PC-9 (cell line): ENCODE measurements around the gene GDPD3. TPM values are rescaled to one million over a fixed set of nuclear protein-coding genes. Genes with fewer than 3 reads are reported as not detected.

Experiments
- BruUV-seq: library from RNA; stranded (reverse); fragments of 400-500 nt; replicated peaks from 2 replicates; lab custom pipeline; 2021; lab: Mats Ljungman, UMichigan
- CTCF ChIA-PET: fragments of 300-600 bp; sonication (Branson Sonifier 250); formaldehyde crosslinking; loops from one replicate; lab custom pipeline; 2022; ENCODE audit warnings: antibody characterized with exemption; lab: Charles Lee
- POLR2A ChIA-PET: fragments of 300-600 bp; sonication (Branson Sonifier 250); formaldehyde crosslinking; loops from one replicate; lab custom pipeline; 2022; ENCODE audit warnings: antibody characterized with exemption; ENCODE audit not compliant: unreplicated experiment; lab: Charles Lee
- DNase-seq, 2 experiments: peaks; one replicate each; pipeline versions ENCODE4 v3.0.0 to v3.0.0-alpha.2; 2015 to 2022; ENCODE audit warnings: mixed read lengths in 1 of 2
- H2AFZ ChIP-seq: fragments of 200-600 bp; sonication (generic); 2 replicates; pipeline ENCODE4 v1.8.1; 2017; ENCODE audit warnings: antibody characterized with exemption
- H3F3A ChIP-seq: fragments of 200-600 bp; sonication (generic); 2 replicates; pipeline ENCODE4 v1.8.1; 2017; ENCODE audit warnings: antibody characterized with exemption, mild to moderate bottlenecking, low read depth; ENCODE audit not compliant: insufficient read depth
- H3K27ac ChIP-seq: fragments of 200-600 bp; sonication (generic); 2 replicates; pipeline ENCODE4 v1.6.1; 2016; ENCODE audit warnings: mixed run types
- H3K27me3 ChIP-seq: fragments of 200-600 bp; sonication (generic); 2 replicates; pipeline ENCODE4 v1.6.1; 2016; ENCODE audit warnings: low read depth, mixed run types; ENCODE audit not compliant: insufficient read depth
- H3K36me3 ChIP-seq: fragments of 200-600 bp; sonication (generic); 2 replicates; pipeline ENCODE4 v1.6.1; 2016; ENCODE audit warnings: low read depth, mixed run types
- H3K4me1 ChIP-seq: fragments of 200-600 bp; sonication (generic); replicated peaks from 2 replicates; pipeline ENCODE4 v1.6.1; 2016; ENCODE audit warnings: mixed run types; ENCODE audit not compliant: insufficient read depth
- H3K4me2 ChIP-seq: fragments of 200-600 bp; sonication (generic); 2 replicates; pipeline ENCODE4 v1.6.1; 2017; ENCODE audit warnings: mixed run types
- H3K4me3 ChIP-seq: fragments of 200-600 bp; sonication (generic); 2 replicates; pipeline ENCODE4 v1.6.1; 2016; ENCODE audit warnings: mixed run types
- H3K79me2 ChIP-seq: fragments of 200-600 bp; sonication (generic); 2 replicates; pipeline ENCODE4 v1.6.1; 2017; ENCODE audit warnings: low read depth, mixed run types
- H3K9me2 ChIP-seq: fragments of 200-600 bp; sonication (generic); 2 replicates; pipeline ENCODE4 v1.8.1; 2017; ENCODE audit warnings: mild to moderate bottlenecking; ENCODE audit not compliant: insufficient read depth
- H3K9me3 ChIP-seq: fragments of 200-600 bp; sonication (generic); 2 replicates; pipeline ENCODE4 v1.8.1; 2016; ENCODE audit warnings: low read depth; ENCODE audit not compliant: insufficient read depth
- H4K20me1 ChIP-seq: fragments of 200-600 bp; sonication (generic); 2 replicates; pipeline ENCODE4 v1.8.1; 2017; ENCODE audit not compliant: insufficient read depth
- CTCF ChIP-seq: fragments of 200-600 bp; sonication (generic); conservative IDR thresholded peaks from 2 replicates; pipeline ENCODE4 v1.6.1; 2017; ENCODE audit warnings: mixed run types, antibody characterized with exemption, mild to moderate bottlenecking, moderate library complexity
- EZH2 ChIP-seq: fragments of 200-600 bp; sonication (generic); IDR thresholded peaks from 2 replicates; pipeline ENCODE4 v1.8.0; 2017; ENCODE audit warnings: antibody characterized with exemption, low read depth
- intact Hi-C: fragments of 100-400 bp; cut with micrococcal nuclease; formaldehyde crosslinking; loops from one replicate; pipeline ENCODE4 v1.10.0; 2022; ENCODE audit not compliant: unreplicated experiment
- total RNA-seq: library from RNA; stranded (reverse); gene quantifications from 2 replicates; pipeline ENCODE4 v1.2.3, GENCODE V29; 2021

Gene GDPD3
- total RNA-seq, 1 experiment from 2014 or later = 27.5 TPM

- Histone ChIP-seq H3K4me2 (peak overlapping the region; percentile 98), H4K20me1 (no peaks in the 10 kb centered on the region), H3K9me3 (no peaks in the 10 kb centered on the region), H3K27ac (peak overlapping the region; percentile 87), H3K79me2 (0 out of 2 replicates have a peak, but pooled peaks cover 7% of the 10 kb centered on the region), H2AFZ (peak overlapping the region; percentile 73), H3K4me3 (peak overlapping the region; percentile 61; the same call in 1 of the 2 replicates), H3K36me3 (no peaks in the 10 kb centered on the region; the same call in 1 of the 2 replicates), H3K27me3 (no peaks in the 10 kb centered on the region), H3F3A (peaks cover 64% of the 10 kb centered on the region), H3K9me2 (no peaks in the 10 kb centered on the region), H3K4me1 (peaks cover 52% of the 10 kb centered on the region)
- DNase-seq = no peak
- BruUV-seq = no TSS peak
- CTCF ChIA-PET = interaction anchor here (1.0 to 1.9 kb wide), 3 partner anchors 21 to 339 kb away, joined by 5 to 9 read pairs (median 8); partner anchors contain the start of gene DCTPP1
- intact Hi-C loops = loop anchor here (2.0 to 10.0 kb wide), 7 partner anchors 14 to 564 kb away; partner anchors contain the start of genes CD2BP2, FBRS and PRR14
- POLR2A ChIA-PET = interaction anchor here (0.6 to 1.2 kb wide), 5 partner anchors 12 to 568 kb away, joined by 3 to 7 read pairs (median 5); partner anchors contain the start of gene ALDOA
- TF ChIP-seq CTCF (no peak), EZH2 (no peak)
Measured at GRCh38 chr16:30090610-30091331, 22.6 kb downstream of the GDPD3 start.

- H3K9me2 ChIP-seq = no peaks in the 10 kb centered on the region
- intact Hi-C loops = no loop called here
- peaks cover 72% of the 10 kb centered on the region for H3F3A ChIP-seq
- H3K79me2 ChIP-seq = no peaks in the 10 kb centered on the region
- ChIA-PET CTCF (no interaction called here), POLR2A (interaction anchor here (0.8 to 1.2 kb wide), 2 partner anchors 23 to 33 kb away, joined by 5 to 7 read pairs; partner anchors contain the start of gene ALDOA)
- H3K36me3 ChIP-seq = no peaks in the 10 kb centered on the region; the same call in 1 of the 2 replicates
- H3K4me1 ChIP-seq = peaks cover 44% of the 10 kb centered on the region
- DNase-seq = no peak
- peak overlapping the region; percentile 23 for H3K4me2 ChIP-seq
- BruUV-seq = no TSS peak
- H3K4me3 ChIP-seq = no peak overlapping the region
- H4K20me1 ChIP-seq = no peaks in the 10 kb centered on the region
- H2AFZ ChIP-seq = no peak overlapping the region
- H3K9me3 ChIP-seq = no peaks in the 10 kb centered on the region
- H3K27ac ChIP-seq = peak overlapping the region; percentile 53
- H3K27me3 ChIP-seq = no peaks in the 10 kb centered on the region
- TF ChIP-seq EZH2 (no peak), CTCF (no peak)
Measured at GRCh38 chr16:30088832-30089624, 24.3 kb downstream of the GDPD3 start.

GRCh38 chr16:30088237-30088831 lies 25.0 kb downstream of the GDPD3 start:
- Histone ChIP-seq H3K4me3 (no peak overlapping the region), H3K4me2 (no peak overlapping the region), H3K79me2 (no peaks in the 10 kb centered on the region), H3K4me1 (peaks cover 44% of the 10 kb centered on the region), H4K20me1 (no peaks in the 10 kb centered on the region), H3K27me3 (no peaks in the 10 kb centered on the region), H2AFZ (no peak overlapping the region), H3K27ac (peak overlapping the region; percentile 28; the same call in 1 of the 2 replicates), H3K9me2 (no peaks in the 10 kb centered on the region), H3K9me3 (no peaks in the 10 kb centered on the region), H3K36me3 (peaks cover 6% of the 10 kb centered on the region; the same call in 1 of the 2 replicates), H3F3A (peaks cover 73% of the 10 kb centered on the region)
- intact Hi-C loops = no loop called here
- ChIA-PET POLR2A (interaction anchor here (0.8 kb wide), 1 partner anchor 33 kb away, joined by 5 read pairs; no protein-coding TSS in a partner anchor), CTCF (no interaction called here)
- DNase-seq = no peak
- TF ChIP-seq CTCF = no peak
- TF ChIP-seq EZH2 = no peak
- no TSS peak for BruUV-seq
